HL-60/S4 (cell line): ENCODE results near the gene ABI3.

Experiments used
- in situ Hi-C: fragments of 300-500 bp; cut with MboI; formaldehyde crosslinking; loops from 2 replicates; pipeline ENCODE4 v1.14.3; 2022; ENCODE audit warnings: low sequenced_read_pairs

Gene ABI3

GRCh38 chr17:49196520-49196919 lies 14.0 kb upstream of the ABI3 start:
- in situ Hi-C loops = no loop called here

DNA sequence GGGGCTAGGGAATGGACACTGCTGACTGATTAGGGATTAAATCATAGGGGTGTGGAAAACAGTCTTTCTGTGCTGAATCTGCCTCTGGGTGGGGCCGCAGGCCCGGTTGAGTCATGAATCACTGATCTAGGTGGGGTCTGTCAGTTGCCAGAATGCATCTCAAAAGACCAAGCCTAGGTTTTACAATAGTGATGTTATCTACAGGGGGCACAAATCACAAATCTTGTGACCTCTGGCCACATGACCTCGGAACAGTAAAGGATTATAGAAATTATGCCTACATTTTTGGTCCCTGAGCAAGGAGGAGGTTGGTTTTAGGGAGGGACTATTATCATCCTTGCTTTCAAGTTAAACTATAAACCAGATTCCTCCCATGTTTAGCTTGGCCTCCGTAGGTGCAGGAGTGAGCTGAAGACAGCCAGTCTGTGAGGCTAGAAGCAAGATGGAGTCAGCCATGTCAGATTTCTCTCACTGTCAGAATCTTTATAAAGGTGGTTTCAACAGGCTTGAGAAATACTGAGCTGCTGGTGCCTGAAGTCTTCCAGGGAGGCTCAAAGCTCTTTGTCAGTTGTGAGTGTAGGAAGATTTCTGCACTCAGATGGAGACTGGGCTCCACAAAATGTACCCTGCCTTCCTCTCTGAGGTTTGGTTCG lies 13.0 kb upstream of the ABI3 start:
- in situ Hi-C loops = no loop called here

DNA sequence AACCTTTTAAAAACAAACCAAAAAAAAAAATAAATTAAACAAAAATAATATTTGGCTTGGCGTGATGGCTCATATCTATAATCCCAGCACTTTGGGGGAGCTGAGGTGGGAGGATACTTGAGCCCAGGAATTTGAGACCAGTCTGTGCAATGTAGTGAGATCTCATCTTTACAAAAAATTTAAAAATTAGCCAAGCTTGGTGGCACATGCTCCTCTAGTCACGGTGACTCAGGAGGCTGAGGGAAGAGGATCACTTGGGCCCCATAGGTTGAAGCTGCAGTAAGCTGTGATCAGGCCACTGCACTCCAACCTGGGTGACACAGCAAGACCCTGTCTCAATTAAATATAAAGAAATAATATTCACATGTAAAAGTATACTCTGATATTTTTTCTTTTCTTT lies 12.3 kb upstream of the ABI3 start:
- in situ Hi-C loops = no loop called here

DNA sequence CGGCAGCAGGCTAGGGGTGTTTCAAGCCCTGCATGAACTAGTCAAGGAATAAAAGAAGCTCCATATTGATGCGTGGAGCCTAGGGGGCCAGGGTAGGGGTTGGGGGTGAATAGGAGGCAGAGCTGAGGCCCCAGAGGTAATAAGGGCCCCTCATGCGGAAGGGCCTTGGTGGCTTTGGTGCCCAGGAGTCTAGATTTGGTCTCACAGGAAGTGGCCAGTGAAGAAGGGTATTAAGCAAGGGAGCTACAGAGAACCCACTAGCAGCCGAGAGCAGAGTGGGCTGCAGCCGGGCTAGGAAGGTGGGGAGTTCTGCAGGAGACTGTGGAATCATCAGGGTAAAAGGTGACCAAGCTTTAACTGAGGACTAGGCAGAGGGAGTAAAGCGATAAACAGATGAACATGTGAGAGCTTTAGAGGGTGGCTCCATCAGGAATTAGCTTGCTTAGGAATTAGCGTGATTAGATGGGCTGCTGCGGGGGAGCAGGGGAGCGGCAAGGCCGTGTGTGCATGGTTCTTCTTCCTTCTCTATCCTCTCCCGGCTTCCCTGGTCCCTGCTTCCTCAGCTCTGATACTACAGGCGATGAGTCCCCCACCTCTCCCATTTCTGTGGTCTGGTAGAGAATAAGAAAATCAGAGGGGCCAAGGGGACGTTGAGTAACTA lies 10.0 kb upstream of the ABI3 start:
- in situ Hi-C loops = no loop called here

DNA sequence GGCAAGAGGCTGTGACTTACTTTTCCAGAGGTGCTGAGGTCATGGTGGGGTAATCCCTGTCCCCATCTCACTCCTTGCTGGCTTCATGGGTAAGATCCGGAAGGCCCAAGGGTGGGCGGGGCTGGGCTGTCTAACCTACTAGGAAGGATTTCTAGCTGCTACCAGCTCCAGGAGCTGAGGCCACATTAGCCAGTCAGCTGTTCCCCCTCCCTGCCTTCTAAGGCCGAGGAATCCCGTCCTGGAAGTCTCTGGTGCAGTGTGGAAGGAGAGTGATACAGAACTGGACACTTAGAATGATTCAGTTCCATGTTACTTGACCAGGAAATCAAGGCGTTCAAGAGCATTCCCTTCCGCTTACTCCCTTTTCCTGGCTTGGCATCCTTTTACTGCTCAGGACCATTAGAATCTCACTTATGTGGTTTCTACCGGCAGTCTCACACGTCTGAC lies 9.0 kb upstream of the ABI3 start:
- in situ Hi-C loops = no loop called here

GRCh38 chr17:49203796-49204195 lies 6.7 kb upstream of the ABI3 start:
- in situ Hi-C loops = no loop called here

DNA sequence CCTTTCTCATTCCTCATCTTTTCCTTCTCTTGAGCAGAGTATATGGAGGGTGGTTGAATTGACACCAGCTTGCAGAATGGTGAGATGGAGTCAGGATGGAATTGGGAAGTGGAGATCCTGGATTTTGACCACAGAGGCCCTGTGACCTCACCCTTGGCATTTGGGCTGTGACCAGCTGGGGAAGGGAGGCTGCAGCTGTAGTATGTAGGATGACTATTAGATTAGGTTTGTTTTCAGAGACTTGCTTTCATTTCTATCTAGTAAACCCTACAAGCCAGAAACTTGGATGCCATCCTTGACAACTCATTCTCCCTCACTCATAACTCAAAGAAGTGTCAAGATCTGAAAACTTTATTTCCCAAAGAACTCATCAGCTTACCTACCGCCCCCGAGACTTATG lies 6.0 kb upstream of the ABI3 start:
- in situ Hi-C loops = no loop called here

DNA sequence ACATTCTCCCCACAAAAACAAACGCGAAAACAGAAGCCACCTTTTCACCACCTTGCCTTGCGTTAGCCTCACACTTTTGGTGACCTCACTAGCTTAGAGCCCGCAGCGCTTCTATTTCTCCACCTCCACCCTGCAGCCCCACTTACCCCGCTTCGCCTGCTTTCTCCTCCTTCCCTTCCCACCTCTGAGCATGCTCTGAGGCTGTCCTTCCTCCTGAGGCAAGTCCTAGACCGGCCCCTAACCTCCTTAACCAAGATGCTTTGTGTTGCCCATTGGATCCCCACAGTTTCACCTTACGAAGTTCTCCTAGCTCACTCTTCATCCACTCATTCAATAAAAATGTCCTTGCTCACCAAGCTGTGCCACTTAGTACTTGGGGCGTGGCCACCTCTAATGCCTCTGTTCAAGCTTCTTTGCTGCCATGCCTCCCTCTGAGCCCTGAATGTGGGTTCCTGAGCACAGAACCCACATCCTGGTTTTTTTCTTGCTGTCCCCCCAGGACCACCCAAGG lies 1.4 kb upstream of the ABI3 start:
- in situ Hi-C loops = no loop called here

DNA sequence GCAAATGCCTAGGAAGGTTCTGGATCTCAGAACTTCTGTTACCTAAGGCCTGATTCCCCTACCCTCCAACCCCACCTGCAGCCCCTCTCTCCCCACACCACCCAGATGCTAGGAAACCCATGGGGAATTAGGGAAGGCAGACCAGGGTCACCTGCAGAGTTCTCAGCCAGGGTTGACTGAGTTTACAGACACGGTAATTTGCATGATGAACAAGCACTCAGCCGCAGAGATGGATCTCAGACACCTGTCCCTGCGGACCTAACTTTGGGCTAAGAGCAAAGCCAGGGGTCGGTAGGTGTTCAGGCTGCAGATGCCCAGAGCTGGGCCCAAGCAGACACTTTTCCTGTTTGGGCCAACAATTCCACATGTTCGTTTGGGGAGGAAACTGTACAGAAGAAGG lies 2.9 kb downstream of the ABI3 start:
- in situ Hi-C loops = no loop called here

DNA sequence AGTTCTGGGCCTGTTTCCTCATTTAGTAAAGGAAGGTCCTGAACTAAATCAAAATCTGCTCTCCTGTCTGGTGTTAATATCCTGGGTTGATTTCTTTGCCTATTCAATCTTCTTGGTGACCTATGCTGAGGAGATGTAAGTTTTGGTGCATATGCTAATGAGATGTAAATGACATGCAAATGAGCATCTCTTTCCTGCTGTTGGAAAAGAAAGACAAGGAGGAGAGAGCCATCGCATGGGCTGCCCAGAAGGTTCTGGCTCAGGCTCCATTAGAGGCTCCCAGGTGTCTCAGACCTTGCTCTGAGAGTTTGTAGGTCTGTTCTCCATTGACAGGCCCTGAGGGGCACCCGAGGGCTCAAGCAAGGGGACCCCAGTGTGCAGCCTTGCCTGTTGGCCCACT lies 3.3 kb downstream of the ABI3 start:
- in situ Hi-C loops = no loop called here

DNA sequence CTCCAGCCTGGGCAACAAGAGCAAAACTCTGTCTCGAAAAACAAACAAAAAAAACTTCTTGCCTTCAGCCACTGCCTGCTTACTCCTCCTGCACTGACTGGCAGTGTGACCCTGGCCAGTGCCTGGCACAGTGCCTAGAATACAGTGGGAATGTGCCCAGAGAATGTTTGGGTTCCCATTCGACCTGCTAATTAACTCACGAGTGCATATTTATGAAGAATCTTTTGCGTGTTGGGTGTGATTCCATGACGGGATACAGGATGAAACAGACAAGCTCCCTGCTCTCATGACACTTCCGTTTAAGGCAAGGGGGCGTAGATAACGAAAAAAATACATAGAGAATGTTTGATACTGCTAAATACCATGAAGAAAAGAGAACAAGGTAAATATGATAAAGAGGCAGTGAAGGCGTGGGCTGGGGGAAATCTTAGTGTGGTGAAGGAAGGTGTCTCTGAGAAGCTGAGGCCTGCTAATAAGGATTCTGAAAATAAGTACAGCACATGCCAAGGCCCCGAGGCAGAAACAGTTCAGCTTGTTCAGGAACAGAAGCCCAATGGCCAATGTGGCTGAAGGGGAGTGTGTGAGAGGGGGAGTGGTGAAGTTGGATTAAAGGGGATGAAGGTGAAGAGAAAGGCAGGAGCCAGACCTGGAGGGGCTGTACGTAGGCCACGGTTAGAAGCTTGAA lies 4.3 kb downstream of the ABI3 start:
- in situ Hi-C loops = no loop called here

- in situ Hi-C loops = no loop called here
Measured at GRCh38 chr17:49216482-49216881, 6.0 kb downstream of the ABI3 start.

- in situ Hi-C loops = no loop called here
Measured at GRCh38 chr17:49216953-49217650, 6.6 kb downstream of the ABI3 start.

GRCh38 chr17:49217651-49218413 lies 7.3 kb downstream of the ABI3 start:
- in situ Hi-C loops = no loop called here

GRCh38 chr17:49218941-49219913 lies 8.7 kb downstream of the ABI3 start:
- in situ Hi-C loops = no loop called here

DNA sequence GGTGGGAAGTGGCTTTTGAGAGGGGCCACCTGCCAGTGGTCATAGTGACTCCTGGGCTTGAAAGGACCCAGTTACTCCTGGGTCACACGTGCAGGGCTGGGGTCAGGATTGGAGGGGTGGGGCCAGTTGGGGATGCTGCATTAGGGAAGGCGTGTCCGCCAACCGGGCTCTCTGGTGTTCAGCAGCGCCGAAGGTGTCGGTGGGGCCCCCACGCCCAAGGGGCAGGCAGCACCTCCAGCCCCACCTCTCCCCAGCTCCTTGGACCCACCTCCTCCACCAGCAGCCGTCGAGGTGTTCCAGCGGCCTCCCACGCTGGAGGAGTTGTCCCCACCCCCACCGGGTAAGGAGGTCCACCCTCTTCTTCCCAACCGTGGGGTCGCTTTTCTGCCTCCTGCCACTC lies 9.5 kb downstream of the ABI3 start:
- in situ Hi-C loops = no loop called here

DNA sequence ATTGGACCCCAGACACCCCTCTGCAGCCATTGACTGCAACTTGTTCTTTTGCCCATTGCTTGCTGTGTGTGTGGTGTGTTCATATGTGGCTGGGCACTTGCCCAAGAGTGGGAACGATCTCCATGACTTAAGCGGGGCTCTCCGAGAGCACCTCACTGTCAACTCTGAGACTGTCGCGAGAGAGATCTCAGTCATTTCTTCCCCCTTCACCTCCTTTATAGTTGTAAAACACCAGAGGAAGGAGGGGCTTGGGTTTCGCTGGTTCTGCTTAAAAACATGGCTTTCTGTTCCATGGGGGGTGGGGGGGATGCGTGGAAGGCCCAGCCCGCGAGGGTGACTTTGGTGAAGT lies 12.6 kb downstream of the ABI3 start:
- in situ Hi-C loops = no loop called here

DNA sequence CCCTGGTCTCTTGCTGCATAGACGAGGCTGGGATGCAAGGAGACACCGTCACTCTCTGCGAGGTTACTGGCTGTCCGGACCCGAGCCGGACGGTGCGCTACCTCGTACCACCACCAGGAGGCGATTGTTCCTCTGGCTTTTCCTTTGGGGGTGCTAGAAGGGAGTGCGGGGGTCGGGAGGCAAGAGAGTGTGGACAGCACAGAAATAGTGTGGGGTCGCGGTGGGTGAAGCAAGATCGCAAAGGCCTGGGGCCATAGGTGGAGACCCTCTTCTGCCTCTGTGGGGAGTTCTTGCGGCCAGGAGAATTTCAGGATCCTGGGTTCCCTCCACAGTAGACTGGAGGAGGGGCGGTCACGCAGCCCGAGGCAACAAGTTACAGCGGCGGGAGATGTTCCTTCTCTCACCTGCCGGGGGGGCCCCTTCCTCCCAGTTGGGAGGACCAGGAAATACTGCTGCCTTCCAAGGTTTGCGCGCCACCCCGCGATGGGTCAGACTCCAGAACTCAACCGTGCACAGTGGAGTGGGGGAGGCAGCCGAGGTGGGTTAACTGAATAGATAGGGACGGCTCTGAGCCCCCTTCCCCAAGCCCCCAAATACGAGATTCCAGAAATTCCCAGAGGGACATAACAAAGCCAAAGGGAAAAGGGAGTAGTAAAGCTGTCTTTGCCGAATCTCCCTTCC lies 13.2 kb downstream of the ABI3 start:
- in situ Hi-C loops = no loop called here
